PC-3 (cell line): ENCODE data around the gene PODNL1. TPM values are rescaled to one million over a fixed set of nuclear protein-coding genes. Genes with fewer than 3 reads are reported as not detected.

ENCODE experiments used
- ATAC-seq: fragments of 200-7000 bp; cut with Tn5 transposase; 2 replicates; pipeline ENCODE4 v1.9.1; 2020; ENCODE audit warnings: mild to moderate bottlenecking, moderate library complexity
- BruUV-seq: library from RNA; stranded (reverse); fragments of 400-500 nt; replicated peaks from 2 replicates; lab custom pipeline; 2021; lab: Mats Ljungman, UMichigan
- CTCF ChIA-PET: fragments of 300-600 bp; sonication (Branson Sonifier 250); formaldehyde crosslinking; loops from one replicate; lab custom pipeline; 2022; ENCODE audit warnings: antibody characterized with exemption; lab: Charles Lee
- POLR2A ChIA-PET: fragments of 300-600 bp; sonication (Branson Sonifier 250); formaldehyde crosslinking; loops from one replicate; lab custom pipeline; 2022; ENCODE audit warnings: antibody characterized with exemption; ENCODE audit not compliant: unreplicated experiment; lab: Charles Lee
- DNase-seq: peaks from one replicate; pipeline ENCODE4 v3.0.0-alpha.2; 2015
- H2AFZ ChIP-seq: fragments of 300-600 bp; sonication (generic); 2 replicates; pipeline ENCODE4 v1.6.0; 2016; ENCODE audit warnings: antibody characterized with exemption, low read length
- H3F3A ChIP-seq: fragments of 300-600 bp; sonication (generic); one replicate; pipeline ENCODE4 v1.6.0; 2017; ENCODE audit warnings: antibody characterized with exemption, low read length, control low read depth, mild to moderate bottlenecking; ENCODE audit not compliant: unreplicated experiment
- H3K27ac ChIP-seq: fragments of 300-600 bp; sonication (generic); 2 replicates; pipeline ENCODE4 v1.5.1; 2016; ENCODE audit warnings: mild to moderate bottlenecking, low read length
- H3K27me3 ChIP-seq: fragments of 300-600 bp; sonication (generic); 2 replicates; pipeline ENCODE4 v1.6.1; 2016; ENCODE audit warnings: low read length, mixed read lengths
- H3K36me3 ChIP-seq: fragments of 300-600 bp; sonication (generic); 2 replicates; pipeline ENCODE4 v1.6.1; 2016; ENCODE audit warnings: low read depth, mixed run types, low read length, mixed read lengths
- H3K4me1 ChIP-seq: fragments of 300-600 bp; sonication (generic); 2 replicates; pipeline ENCODE4 v1.5.1; 2016; ENCODE audit warnings: low read length; ENCODE audit not compliant: insufficient read depth
- H3K4me2 ChIP-seq: fragments of 300-600 bp; sonication (generic); 2 replicates; pipeline ENCODE4 v1.6.0; 2016; ENCODE audit warnings: low read length
- H3K4me3 ChIP-seq: fragments of 300-600 bp; sonication (generic); 2 replicates; pipeline ENCODE4 v1.5.1; 2016; ENCODE audit warnings: mild to moderate bottlenecking, low read length, mixed read lengths
- H3K79me2 ChIP-seq: fragments of 300-600 bp; sonication (generic); 2 replicates; pipeline ENCODE4 v1.6.1; 2017; ENCODE audit warnings: low read length, mixed read lengths
- H3K9ac ChIP-seq: fragments of 300-600 bp; sonication (generic); 2 replicates; pipeline ENCODE4 v1.6.0; 2016; ENCODE audit warnings: mild to moderate bottlenecking, low read length
- H3K9me2 ChIP-seq: fragments of 300-600 bp; sonication (generic); replicated peaks from 2 replicates; pipeline ENCODE4 v1.6.1; 2016; ENCODE audit warnings: mixed run types, low read length, mixed read lengths
- H3K9me3 ChIP-seq: fragments of 300-600 bp; sonication (generic); 2 replicates; pipeline ENCODE4 v1.6.1; 2016; ENCODE audit warnings: low read length, mixed read lengths
- H4K20me1 ChIP-seq: fragments of 300-600 bp; sonication (generic); 2 replicates; pipeline ENCODE4 v1.6.1; 2016; ENCODE audit warnings: low read length, mixed read lengths
- CTCF ChIP-seq: fragments of 300-600 bp; sonication (generic); conservative IDR thresholded peaks from 2 replicates; pipeline ENCODE4 v1.5.1; 2017; ENCODE audit warnings: antibody characterized with exemption, low read depth, mild to moderate bottlenecking, low read length
- EZH2 ChIP-seq: fragments of 300-600 bp; sonication (generic); IDR thresholded peaks from one replicate; pipeline ENCODE4 v1.6.1; 2017; ENCODE audit warnings: antibody characterized with exemption, mild to moderate bottlenecking, low read length; ENCODE audit not compliant: unreplicated experiment
- EZH2phosphoT487 ChIP-seq: fragments of 300-600 bp; sonication (generic); IDR thresholded peaks from 2 replicates; pipeline ENCODE4 v1.6.1; 2018; ENCODE audit warnings: mild to moderate bottlenecking, antibody characterized with exemption, low read length, borderline replicate concordance
- intact Hi-C: fragments of 100-400 bp; cut with micrococcal nuclease; formaldehyde crosslinking; loops from 2 replicates; pipeline ENCODE4 v1.9.0; 2023
- total RNA-seq: library from RNA; depleted of rRNA; stranded (reverse); fragments of >200 nt; gene quantifications from 2 replicates; pipeline ENCODE4 v1.2.3, GENCODE V29; 2014

The PODNL1 gene
- total RNA-seq, 1 experiment from 2014 or later: not detected

- no peaks in the 10 kb centered on the region for H3K79me2 ChIP-seq
- H4K20me1 ChIP-seq: no peaks in the 10 kb centered on the region
- no peak overlapping the region for H3K9ac ChIP-seq
- BruUV-seq: no TSS peak
- H3K9me3 ChIP-seq: no peaks in the 10 kb centered on the region
- ATAC-seq: no peak
- H3K4me2 ChIP-seq: no peak overlapping the region
- H3F3A ChIP-seq: no peaks in the 10 kb centered on the region
- H3K9me2 ChIP-seq: no peaks in the 10 kb centered on the region
- H2AFZ ChIP-seq: no peak overlapping the region
- no peak for DNase-seq
- H3K27me3 ChIP-seq: no peaks in the 10 kb centered on the region
- POLR2A ChIA-PET: no interaction called here
- TF ChIP-seq EZH2phosphoT487 (no peak), EZH2 (no peak), CTCF (no peak)
- no peak overlapping the region for H3K27ac ChIP-seq
- no peaks in the 10 kb centered on the region for H3K4me1 ChIP-seq
- CTCF ChIA-PET: no interaction called here
- no peaks in the 10 kb centered on the region; the same call in 1 of the 2 replicates for H3K36me3 ChIP-seq
- intact Hi-C loops: no loop called here
- no peak overlapping the region for H3K4me3 ChIP-seq
Observed at GRCh38 chr19:13979686-13980085, 41.5 kb upstream of the PODNL1 start.

- no peak for TF ChIP-seq CTCF
- TF ChIP-seq EZH2: no peak
- no peak for TF ChIP-seq EZH2phosphoT487
- Histone ChIP-seq H3K9me3 (no peaks in the 10 kb centered on the region), H3K79me2 (no peaks in the 10 kb centered on the region), H4K20me1 (no peaks in the 10 kb centered on the region), H3K9me2 (no peaks in the 10 kb centered on the region), H3K4me3 (no peak overlapping the region), H3F3A (no peaks in the 10 kb centered on the region), H2AFZ (no peak overlapping the region), H3K36me3 (no peaks in the 10 kb centered on the region; the same call in 1 of the 2 replicates), H3K4me1 (no peaks in the 10 kb centered on the region), H3K27me3 (no peaks in the 10 kb centered on the region), H3K27ac (no peak overlapping the region), H3K4me2 (no peak overlapping the region), H3K9ac (no peak overlapping the region)
- ChIA-PET CTCF (no interaction called here), POLR2A (no interaction called here)
- ATAC-seq (no peak), DNase-seq (no peak)
- BruUV-seq: no TSS peak
- intact Hi-C loops: no loop called here
Observed at GRCh38 chr19:13979244-13979615, 41.0 kb upstream of the PODNL1 start.

GRCh38 chr19:13978351-13979243 lies 40.4 kb upstream of the PODNL1 start:
- no TSS peak for BruUV-seq
- Histone ChIP-seq H3K36me3 (no peaks in the 10 kb centered on the region; the same call in 1 of the 2 replicates), H3K27ac (no peak overlapping the region), H3K4me1 (no peaks in the 10 kb centered on the region), H2AFZ (no peak overlapping the region), H3K9me2 (no peaks in the 10 kb centered on the region), H3K9ac (no peak overlapping the region), H3K4me2 (no peak overlapping the region), H3K4me3 (no peak overlapping the region), H3K9me3 (no peaks in the 10 kb centered on the region), H3K27me3 (no peaks in the 10 kb centered on the region), H3F3A (no peaks in the 10 kb centered on the region), H4K20me1 (no peaks in the 10 kb centered on the region), H3K79me2 (no peaks in the 10 kb centered on the region)
- DNase-seq (no peak), ATAC-seq (no peak)
- POLR2A ChIA-PET: no interaction called here
- intact Hi-C loops: no loop called here
- no peak for TF ChIP-seq EZH2
- no peak for TF ChIP-seq EZH2phosphoT487
- no peak for TF ChIP-seq CTCF
- CTCF ChIA-PET: no interaction called here
